Adrenal gland (tissue), 5 donors: ENCODE data around the gene NETO1.

Source experiments
- POLR2A ChIP-seq, 2 donors: fragments of 450-650 bp; IDR thresholded peaks; one replicate each; pipeline ENCODE4 v1.6.1; 2017; ENCODE audit warnings: antibody characterized with exemption in 2 of 2, mild to moderate bottlenecking in 2 of 2, moderate library complexity in 1 of 2
- TF ChIP-seq, protein P1 (sequence below), 6 experiments: fragments of 450-650 bp in 4 of 6; fragments of 200-600 bp in 2 of 6; sonication (generic) in 1 of 6; IDR thresholded peaks; 1 replicate in 5 of 6; 2 replicates in 1 of 6; pipeline versions ENCODE4 v1.5.1 to v1.8.0; 2016 to 2021; ENCODE audit warnings: antibody characterized with exemption in 6 of 6, mild to moderate bottlenecking in 2 of 6, moderate library complexity in 1 of 6
- donor health status: DM: no; HTN: no; CAD: no.

DNA sequence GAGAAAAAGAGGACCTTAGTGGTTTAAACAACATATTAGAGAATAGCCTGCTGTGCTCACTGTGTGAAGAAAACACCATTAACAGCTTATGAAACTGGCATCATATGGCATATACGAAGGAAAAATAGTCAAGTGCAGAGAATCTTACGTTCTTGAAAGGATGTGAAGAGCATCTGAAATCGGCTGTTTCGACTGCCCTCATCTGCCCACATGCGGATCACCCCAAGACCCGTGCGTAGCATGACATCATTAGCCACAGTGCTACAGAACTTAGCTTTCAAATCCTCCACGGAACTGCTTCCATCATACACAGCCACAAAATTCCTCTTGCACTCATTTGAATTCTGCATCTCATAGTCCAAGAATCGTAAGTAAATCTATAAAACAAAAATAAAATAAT is 84.3 kb downstream of the NETO1 start:
- TF ChIP-seq, protein P1, sequence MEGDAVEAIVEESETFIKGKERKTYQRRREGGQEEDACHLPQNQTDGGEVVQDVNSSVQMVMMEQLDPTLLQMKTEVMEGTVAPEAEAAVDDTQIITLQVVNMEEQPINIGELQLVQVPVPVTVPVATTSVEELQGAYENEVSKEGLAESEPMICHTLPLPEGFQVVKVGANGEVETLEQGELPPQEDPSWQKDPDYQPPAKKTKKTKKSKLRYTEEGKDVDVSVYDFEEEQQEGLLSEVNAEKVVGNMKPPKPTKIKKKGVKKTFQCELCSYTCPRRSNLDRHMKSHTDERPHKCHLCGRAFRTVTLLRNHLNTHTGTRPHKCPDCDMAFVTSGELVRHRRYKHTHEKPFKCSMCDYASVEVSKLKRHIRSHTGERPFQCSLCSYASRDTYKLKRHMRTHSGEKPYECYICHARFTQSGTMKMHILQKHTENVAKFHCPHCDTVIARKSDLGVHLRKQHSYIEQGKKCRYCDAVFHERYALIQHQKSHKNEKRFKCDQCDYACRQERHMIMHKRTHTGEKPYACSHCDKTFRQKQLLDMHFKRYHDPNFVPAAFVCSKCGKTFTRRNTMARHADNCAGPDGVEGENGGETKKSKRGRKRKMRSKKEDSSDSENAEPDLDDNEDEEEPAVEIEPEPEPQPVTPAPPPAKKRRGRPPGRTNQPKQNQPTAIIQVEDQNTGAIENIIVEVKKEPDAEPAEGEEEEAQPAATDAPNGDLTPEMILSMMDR (IDR thresholded peaks at IDR 0.05), result no peak
- no peak for TF ChIP-seq POLR2A (IDR thresholded peaks at IDR 0.05)
